AG04449 (cell line): ENCODE data around the gene TTC24.
A peak's percentile ranks its signal among the peaks of the same experiment; 100 is the strongest.

Experiments
- CTCF ChIA-PET: fragments of 350-600 bp; formaldehyde crosslinking; extraction: SDS; loops from one replicate; lab custom pipeline; 2021; ENCODE audit warnings: antibody characterized with exemption; lab: Yijun Ruan, JAX
- POLR2A ChIA-PET: fragments of 400-600, 350-600 bp; formaldehyde crosslinking; extraction: SDS; loops from one replicate; lab custom pipeline; 2020; ENCODE audit warnings: antibody characterized with exemption, inconsistent platforms; lab: Yijun Ruan, JAX
- DNase-seq: peaks from one replicate; pipeline ENCODE4 v3.0.0-alpha.2; 2010; ENCODE audit warnings: low read depth, low spot score
- H3K4me3 ChIP-seq: 2 replicates; pipeline ENCODE4 v1.5.1; 2011; ENCODE audit warnings: low read depth, mild to moderate bottlenecking, control low read depth, low read length
- CTCF ChIP-seq: IDR thresholded peaks from one replicate; pipeline ENCODE4 v1.5.1; 2011; ENCODE audit warnings: mild to moderate bottlenecking, moderate library complexity, low read length, control low read depth, inconsistent platforms; ENCODE audit not compliant: insufficient read depth; ENCODE audit errors: missing control alignments

TTC24 gene

GRCh38 chr1:156571261-156571852, 8.2 kb upstream of the TTC24 start:
- peak overlapping the region; percentile 78 for H3K4me3 ChIP-seq
- POLR2A ChIA-PET, result interaction anchor here (0.5 to 1.5 kb wide), 4 partner anchors 20 to 102 kb away, joined by 3 to 4 read pairs (median 4); partner anchors contain the start of genes MEF2D and NAXE
- peak; percentile 74 for DNase-seq
- TF ChIP-seq CTCF, result no peak
- CTCF ChIA-PET, result interaction anchor here (0.7 to 5.2 kb wide), 20 partner anchors 9 to 318 kb away, joined by 3 to 31 read pairs (median 4); partner anchors contain the start of gene TTC24

- peak within 1 kb of the TSS; percentile 78 for H3K4me3 ChIP-seq
- peak; percentile 12 for DNase-seq
- ChIA-PET POLR2A (interaction anchor here (1.0 to 1.5 kb wide), 2 partner anchors 19 to 71 kb away, joined by 4 read pairs; partner anchors contain the start of genes MEF2D and NAXE), CTCF (interaction anchor here (1.1 to 5.2 kb wide), 12 partner anchors 9 to 317 kb away, joined by 3 to 31 read pairs (median 4); partner anchors contain the start of gene TTC24)
- TF ChIP-seq CTCF, result no peak
These were observed 7.4 kb upstream of the TTC24 start, which contains the start of gene IQGAP3 for GRCh38 chr1:156571919-156572662. IQGAP3 (minus strand) TSS chr1:156572565; CDS start chr1:156572529, 36 bp downstream.

GRCh38 chr1:156572663-156573018, 6.9 kb upstream of the TTC24 start:
- CTCF ChIA-PET, result interaction anchor here (1.3 to 5.2 kb wide), 4 partner anchors 8 to 85 kb away, joined by 3 to 31 read pairs (median 6); partner anchors contain the start of gene TTC24
- DNase-seq, result no peak
- POLR2A ChIA-PET, result no interaction called here
- peak overlapping the region; percentile 78 for H3K4me3 ChIP-seq
- TF ChIP-seq CTCF, result no peak

GRCh38 chr1:156574039-156574633, 5.4 kb upstream of the TTC24 start:
- ChIA-PET POLR2A (no interaction called here), CTCF (interaction anchor here (0.7 to 1.2 kb wide), 3 partner anchors 11 to 93 kb away, joined by 3 to 4 read pairs (median 3); no protein-coding TSS in a partner anchor)
- TF ChIP-seq CTCF, result no peak
- DNase-seq, result no peak
- no peak overlapping the region for H3K4me3 ChIP-seq

- no peak for DNase-seq
- H3K4me3 ChIP-seq, result no peak overlapping the region
- ChIA-PET POLR2A (no interaction called here), CTCF (interaction anchor here (1.2 to 3.1 kb wide), 5 partner anchors 11 to 132 kb away, joined by 3 to 12 read pairs (median 3); no protein-coding TSS in a partner anchor)
- TF ChIP-seq CTCF, result no peak
These were observed 2.0 kb upstream of the TTC24 start for GRCh38 chr1:156577550-156577949.
